ENCODE data around the gene PXN.
"Not testable (repeated sequence)": the region's sequence is repeated elsewhere in the genome, so short reads cannot be mapped to it uniquely, and the experiment has no call there.

Gene PXN

GRCh38 chr12:120225852-120226640, 39.5 kb downstream of the PXN start:
- DNase-seq (ENCODE audit: low read depth): no peak

GRCh38 chr12:120225200-120225558, 40.4 kb downstream of the PXN start:
- DNase-seq (ENCODE audit: low read depth): no peak

DNA sequence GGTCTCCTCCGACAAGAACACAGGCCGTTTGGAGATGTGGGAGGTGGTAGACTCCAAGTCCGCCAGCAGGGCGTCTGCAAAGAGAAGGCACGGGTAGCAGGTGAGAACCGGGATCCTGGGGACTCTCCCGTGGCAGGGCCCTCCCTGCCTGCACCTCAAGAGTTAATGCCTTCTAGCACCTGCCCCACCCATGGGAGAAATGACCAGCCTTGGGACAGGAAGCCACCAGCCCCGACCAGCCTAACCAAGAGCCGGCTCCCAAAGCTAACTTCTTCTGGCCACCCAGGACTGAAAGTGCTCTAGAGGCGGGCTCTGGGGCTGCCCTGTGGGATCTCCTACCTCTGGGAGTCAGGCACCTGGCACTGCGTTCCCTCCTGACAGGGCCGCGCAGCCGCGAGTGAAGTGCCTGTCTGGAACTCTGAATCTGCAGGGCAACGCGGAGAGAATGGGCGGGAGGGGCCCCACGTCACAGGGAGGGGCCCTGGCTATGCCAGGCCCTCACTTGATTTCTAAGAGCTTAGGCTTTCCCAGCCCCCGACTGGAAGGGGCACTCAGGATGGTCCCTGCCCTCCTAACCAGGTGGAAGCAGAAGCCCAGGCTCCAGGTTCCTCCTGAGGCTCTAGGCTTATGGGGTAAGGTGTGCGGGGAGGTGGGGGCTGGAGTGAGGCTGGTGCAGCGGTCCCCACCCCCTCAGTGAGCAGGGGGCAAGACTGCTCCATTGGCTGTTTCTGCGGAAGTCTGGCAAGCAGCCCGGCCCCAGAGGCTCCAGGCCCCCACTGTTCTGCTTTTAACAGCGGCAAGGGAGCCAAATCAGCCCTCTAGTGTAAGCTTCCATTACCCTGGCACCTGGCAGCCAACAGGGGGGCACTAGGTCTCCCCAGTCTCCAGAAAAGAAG, 41.0 kb downstream of the PXN start:
- no peak for DNase-seq (ENCODE audit: low read depth)

GRCh38 chr12:120223458-120224303, 41.8 kb downstream of the PXN start:
- DNase-seq (ENCODE audit: low read depth): no peak

GRCh38 chr12:120222288-120222832, 43.2 kb downstream of the PXN start:
- DNase-seq (ENCODE audit: low read depth): no peak

- DNase-seq (ENCODE audit: low read depth): no peak
Measured at GRCh38 chr12:120221576-120221900, 44.0 kb downstream of the PXN start.

GRCh38 chr12:120220838-120221575, 44.5 kb downstream of the PXN start:
- no peak for DNase-seq (ENCODE audit: low read depth)

GRCh38 chr12:120218680-120219606, 46.6 kb downstream of the PXN start:
- no peak for DNase-seq (ENCODE audit: low read depth)

- DNase-seq (ENCODE audit: low read depth): no peak
Measured at GRCh38 chr12:120216742-120217605, 48.6 kb downstream of the PXN start.

- DNase-seq (ENCODE audit: low read depth): no peak
Measured at GRCh38 chr12:120215766-120216735, 49.5 kb downstream of the PXN start.

GRCh38 chr12:120215357-120215735, 50.2 kb downstream of the PXN start:
- DNase-seq (ENCODE audit: low read depth): no peak

GRCh38 chr12:120214626-120215356, 50.7 kb downstream of the PXN start:
- DNase-seq (ENCODE audit: low read depth): no peak

- DNase-seq (ENCODE audit: low read depth): no peak
Measured at GRCh38 chr12:120213758-120214157, 51.8 kb downstream of the PXN start.

DNA sequence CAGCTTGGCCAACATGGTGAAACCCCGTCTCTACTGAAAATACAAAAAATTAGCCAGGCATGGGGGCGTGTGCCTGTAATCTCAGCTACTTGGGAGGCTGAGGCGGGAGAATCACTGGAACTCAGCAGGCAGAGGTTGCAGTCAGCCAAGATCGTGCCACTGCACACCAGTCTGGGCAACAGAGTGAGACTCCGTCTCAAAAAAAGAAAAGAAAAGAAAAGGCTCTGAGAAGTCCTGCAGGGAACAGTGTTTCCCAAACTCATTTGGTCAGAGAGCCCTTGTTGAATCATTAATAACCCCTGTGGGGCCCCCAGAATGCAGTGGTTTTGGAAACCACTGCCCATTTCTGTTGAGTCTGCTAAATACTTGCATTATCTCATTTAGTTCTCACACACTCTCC, 52.3 kb downstream of the PXN start:
- not testable (repeated sequence) for DNase-seq (ENCODE audit: low read depth)

- DNase-seq (ENCODE audit: low read depth): no peak
Measured at GRCh38 chr12:120212301-120212700, 53.2 kb downstream of the PXN start.

DNA sequence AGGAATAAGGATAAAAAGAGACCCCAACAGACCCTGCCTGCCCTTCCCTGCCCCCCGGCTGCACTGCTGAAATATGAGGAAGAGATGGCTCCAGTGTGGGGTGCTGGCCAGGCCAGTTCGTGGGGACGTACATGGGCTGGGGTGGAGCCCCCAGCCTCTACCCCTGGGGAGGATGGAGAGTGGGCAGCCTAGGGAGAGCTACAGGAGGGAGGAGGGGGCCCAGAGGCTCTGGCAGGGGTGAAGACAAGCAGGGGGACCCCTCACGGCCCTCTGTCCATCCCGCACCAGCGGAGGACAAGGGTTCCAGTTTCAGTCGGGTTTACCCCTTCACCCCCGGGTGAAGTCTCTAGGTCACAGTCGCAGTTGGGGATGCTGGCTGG, 53.6 kb downstream of the PXN start:
- DNase-seq (ENCODE audit: low read depth): no peak

GRCh38 chr12:120211243-120211903, 54.2 kb downstream of the PXN start:
- no peak for DNase-seq (ENCODE audit: low read depth)

All from stromal cell of bone marrow (primary cell).